OCI-LY3 (cell line): ENCODE results near the gene MAB21L3.
A peak's percentile ranks its signal among the peaks of the same experiment; 100 is the strongest.
"Not testable (repeated sequence)": the region's sequence is repeated elsewhere in the genome, so short reads cannot be mapped to it uniquely, and the experiment has no call there.

Experiments
- H2AFZ ChIP-seq: fragments of 200-600, 300-600 bp; shearing (Covaris generic); 2 replicates; pipeline ENCODE4 v1.6.0; 2014; ENCODE audit warnings: antibody characterized with exemption, low read depth, low read length
- H3K27ac ChIP-seq: fragments of 200-600, 300-600 bp; sonication (generic); 2 replicates; pipeline ENCODE4 v1.5.1; 2014; ENCODE audit warnings: mild to moderate bottlenecking, low read length, moderate library complexity, mixed read lengths
- H3K27me3 ChIP-seq: fragments of 200-600, 300-600 bp; sonication (generic); 2 replicates; pipeline ENCODE4 v1.6.1; 2014; ENCODE audit warnings: low read depth, low read length, mixed read lengths
- H3K36me3 ChIP-seq: fragments of 200-600, 300-600 bp; sonication (generic); replicated peaks from 2 replicates; pipeline ENCODE3; 2014; ENCODE audit warnings: low read depth, low read length, mixed read lengths
- H3K4me1 ChIP-seq: fragments of 300-600, 200-600 bp; sonication (generic); 2 replicates; pipeline ENCODE4 v1.6.1; 2014; ENCODE audit warnings: low read length, mixed read lengths
- H3K4me2 ChIP-seq: fragments of 200-600, 300-600 bp; sonication (generic); 2 replicates; pipeline ENCODE4 v1.6.1; 2014; ENCODE audit warnings: low read length, mixed read lengths
- H3K4me3 ChIP-seq: fragments of 300-600, 200-600 bp; sonication (generic); 2 replicates; pipeline ENCODE4 v1.5.1; 2014; ENCODE audit warnings: antibody characterized with exemption, mild to moderate bottlenecking, low read length, moderate library complexity
- H3K79me2 ChIP-seq: fragments of 300-600, 200-600 bp; shearing (Covaris generic); 2 replicates; pipeline ENCODE4 v1.6.1; 2014; ENCODE audit warnings: mild to moderate bottlenecking, low read length, mixed read lengths
- H3K9ac ChIP-seq: fragments of 300-600, 200-600 bp; shearing (Covaris generic); 2 replicates; pipeline ENCODE4 v1.6.0; 2014; ENCODE audit warnings: mild to moderate bottlenecking, low read length, moderate library complexity
- H3K9me3 ChIP-seq: fragments of 200-600, 300-600 bp; shearing (Covaris generic); 2 replicates; pipeline ENCODE4 v1.6.1; 2014; ENCODE audit warnings: low read length, mixed read lengths; ENCODE audit not compliant: insufficient read depth
- H4K20me1 ChIP-seq: fragments of 200-600, 300-600 bp; sonication (generic); 2 replicates; pipeline ENCODE4 v1.6.1; 2016; ENCODE audit warnings: low read length, mixed read lengths; ENCODE audit not compliant: insufficient read depth
- CTCF ChIP-seq: fragments of 200-600, 300-600 bp; sonication (generic); IDR thresholded peaks from 2 replicates; pipeline ENCODE4 v1.5.1; 2014; ENCODE audit warnings: antibody characterized with exemption, low read length, low read depth
- EZH2phosphoT487 ChIP-seq: fragments of 200-600 bp; shearing (Covaris generic); IDR thresholded peaks from 2 replicates; pipeline ENCODE4 v1.6.1; 2018; ENCODE audit warnings: antibody characterized with exemption, mixed run types, low read depth

The MAB21L3 gene

DNA sequence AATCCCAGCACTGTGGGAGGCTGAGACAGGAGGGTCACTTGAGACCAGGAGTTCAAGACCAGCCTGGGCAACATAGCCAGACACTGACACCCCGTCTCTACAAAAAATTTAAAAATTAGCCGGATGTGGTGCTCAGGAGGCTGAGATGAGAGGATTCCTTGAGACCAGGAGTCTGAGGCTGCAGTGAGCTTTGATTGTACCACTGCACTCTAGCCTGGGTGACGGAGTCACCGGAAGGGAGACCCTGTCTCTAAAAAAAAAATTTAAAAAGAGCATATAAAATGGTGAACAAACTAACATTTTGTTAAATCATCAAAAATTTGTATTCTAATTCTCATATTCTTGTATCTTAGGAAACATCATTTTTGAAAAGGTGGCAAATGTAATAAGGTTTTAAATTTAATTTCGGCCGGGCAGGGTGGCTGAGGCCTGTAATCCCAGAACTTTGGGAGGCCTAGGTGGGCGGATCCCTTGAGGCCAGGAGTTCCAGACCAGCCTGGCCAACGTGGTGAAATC lies 27.1 kb downstream of the MAB21L3 start:
- TF ChIP-seq CTCF (no peak), EZH2phosphoT487 (no peak)
- H3K36me3 ChIP-seq = no peaks in the 10 kb centered on the region
- H3K9me3 ChIP-seq = no peaks in the 10 kb centered on the region
- peak overlapping the region; percentile 77; the same call in 1 of the 2 replicates for H3K4me3 ChIP-seq
- no peaks in the 10 kb centered on the region for H4K20me1 ChIP-seq
- no peak overlapping the region for H3K27ac ChIP-seq
- H3K4me1 ChIP-seq = peaks cover 5% of the 10 kb centered on the region; the same call in 1 of the 2 replicates
- H3K4me2 ChIP-seq = peak overlapping the region; percentile 84
- H2AFZ ChIP-seq = peak overlapping the region; percentile 98; the same call in 1 of the 2 replicates
- no peaks in the 10 kb centered on the region for H3K27me3 ChIP-seq
- H3K79me2 ChIP-seq = no peaks in the 10 kb centered on the region
- no peak overlapping the region; the same call in 1 of the 2 replicates for H3K9ac ChIP-seq

GRCh38 chr1:116139592-116140134 lies 28.5 kb downstream of the MAB21L3 start:
- H3K4me2 ChIP-seq = no peak overlapping the region
- H2AFZ ChIP-seq = no peak overlapping the region
- H3K27me3 ChIP-seq = no peaks in the 10 kb centered on the region
- H3K79me2 ChIP-seq = no peaks in the 10 kb centered on the region
- H3K4me3 ChIP-seq = no peak overlapping the region
- peaks cover 2% of the 10 kb centered on the region; the same call in 1 of the 2 replicates for H3K4me1 ChIP-seq
- no peak for TF ChIP-seq CTCF
- no peak for TF ChIP-seq EZH2phosphoT487
- H3K9me3 ChIP-seq = peaks cover 6% of the 10 kb centered on the region; the same call in 1 of the 2 replicates
- H3K9ac ChIP-seq = no peak overlapping the region
- no peak overlapping the region for H3K27ac ChIP-seq
- H3K36me3 ChIP-seq = no peaks in the 10 kb centered on the region
- H4K20me1 ChIP-seq = no peaks in the 10 kb centered on the region

DNA sequence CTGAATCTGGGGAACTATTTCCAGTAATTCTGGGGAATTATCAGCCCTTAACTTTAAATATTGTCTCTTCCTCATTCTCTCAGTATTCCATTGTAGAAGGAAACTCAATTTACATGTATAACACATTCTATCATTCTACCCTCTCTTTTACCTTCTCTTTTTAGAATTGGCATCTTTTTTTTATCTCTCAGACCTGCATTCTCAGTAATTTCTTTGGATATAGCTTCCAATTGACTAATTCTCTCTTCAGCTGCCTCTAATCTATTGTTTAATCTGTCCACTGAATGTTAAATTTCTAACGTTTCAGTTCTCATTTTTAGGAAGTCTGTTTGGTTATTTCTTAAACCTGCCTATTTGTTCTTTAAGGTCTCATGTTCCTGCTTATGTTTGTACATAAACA lies 33.0 kb downstream of the MAB21L3 start:
- Histone ChIP-seq H3K4me2 (no peak overlapping the region), H3K36me3 (no peaks in the 10 kb centered on the region), H2AFZ (no peak overlapping the region), H3K27me3 (no peaks in the 10 kb centered on the region), H3K4me1 (peaks cover 2% of the 10 kb centered on the region; the same call in 1 of the 2 replicates), H3K79me2 (no peaks in the 10 kb centered on the region), H4K20me1 (no peaks in the 10 kb centered on the region), H3K9ac (no peak overlapping the region), H3K27ac (no peak overlapping the region), H3K4me3 (no peak overlapping the region), H3K9me3 (peaks cover 6% of the 10 kb centered on the region; the same call in 1 of the 2 replicates)
- TF ChIP-seq CTCF = no peak
- no peak for TF ChIP-seq EZH2phosphoT487

- not testable (repeated sequence) for H3K9me3 ChIP-seq, H4K20me1 ChIP-seq, H3K27me3 ChIP-seq, H2AFZ ChIP-seq, H3K4me3 ChIP-seq, H3K27ac ChIP-seq, H3K4me2 ChIP-seq, H3K36me3 ChIP-seq, H3K9ac ChIP-seq, H3K4me1 ChIP-seq, H3K79me2 ChIP-seq
These were observed 35.4 kb downstream of the MAB21L3 start for GRCh38 chr1:116146447-116147113.
